ENCODE results near the gene LY6G5B. TPM values are rescaled to one million over a fixed set of nuclear protein-coding genes. Genes with fewer than 3 reads are reported as not detected.

The LY6G5B gene
- total RNA-seq, 2 experiments from 2014 or later, result 27.0 to 28.0 TPM

DNA sequence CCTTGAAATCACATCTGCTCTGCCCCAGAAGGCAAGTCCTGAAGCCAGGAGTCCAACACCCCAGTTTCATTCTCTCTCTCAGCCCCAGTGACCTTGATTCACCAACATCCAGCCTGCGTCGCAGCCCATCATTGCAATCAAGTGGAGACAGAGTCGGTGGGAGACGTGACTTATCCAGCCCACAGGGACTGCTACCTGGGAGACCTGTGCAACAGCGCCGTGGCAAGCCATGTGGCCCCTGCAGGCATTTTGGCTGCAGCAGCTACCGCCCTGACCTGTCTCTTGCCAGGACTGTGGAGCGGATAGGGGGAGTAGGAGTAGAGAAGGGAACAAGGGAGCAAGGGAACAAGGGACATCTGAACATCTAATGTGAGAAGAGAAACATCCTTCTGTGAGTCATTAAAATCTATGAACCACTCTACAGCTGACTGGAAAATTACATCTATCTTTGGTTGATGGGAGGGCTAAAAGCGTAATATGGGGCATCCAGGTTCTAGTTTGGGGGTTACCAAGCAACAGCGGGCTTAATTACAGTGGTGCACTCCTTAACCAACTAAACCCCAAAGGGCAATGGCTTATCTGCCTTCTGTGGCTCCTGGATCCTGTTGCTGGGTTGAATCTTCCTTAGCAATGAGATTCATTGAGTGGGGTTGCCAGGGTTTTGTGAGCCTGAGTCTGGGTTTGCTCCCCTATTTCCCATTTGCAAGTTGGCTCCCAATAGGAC lies 47.9 kb downstream of the LY6G5B start:
- Histone ChIP-seq H3K27me3 (ENCODE audit: control insufficient read depth in 1 of 2, insufficient read depth in 2 of 2, low read length in 2 of 2) (no peaks in the 10 kb centered on the region), H3K4me1 (ENCODE audit: insufficient read depth, low read length) (peaks cover 3% of the 10 kb centered on the region), H3K36me3 (ENCODE audit: insufficient read depth, low read length) (no peaks in the 10 kb centered on the region), H3K27ac (ENCODE audit: low read depth in 1 of 2, low read length in 2 of 2) (no peak overlapping the region), H3K4me3 (ENCODE audit: low read length) (no peak overlapping the region), H3K9me3 (ENCODE audit: control insufficient read depth in 1 of 2, insufficient read depth in 1 of 2, low read length in 2 of 2) (no peaks in the 10 kb centered on the region)
- TF ChIP-seq, protein P1, sequence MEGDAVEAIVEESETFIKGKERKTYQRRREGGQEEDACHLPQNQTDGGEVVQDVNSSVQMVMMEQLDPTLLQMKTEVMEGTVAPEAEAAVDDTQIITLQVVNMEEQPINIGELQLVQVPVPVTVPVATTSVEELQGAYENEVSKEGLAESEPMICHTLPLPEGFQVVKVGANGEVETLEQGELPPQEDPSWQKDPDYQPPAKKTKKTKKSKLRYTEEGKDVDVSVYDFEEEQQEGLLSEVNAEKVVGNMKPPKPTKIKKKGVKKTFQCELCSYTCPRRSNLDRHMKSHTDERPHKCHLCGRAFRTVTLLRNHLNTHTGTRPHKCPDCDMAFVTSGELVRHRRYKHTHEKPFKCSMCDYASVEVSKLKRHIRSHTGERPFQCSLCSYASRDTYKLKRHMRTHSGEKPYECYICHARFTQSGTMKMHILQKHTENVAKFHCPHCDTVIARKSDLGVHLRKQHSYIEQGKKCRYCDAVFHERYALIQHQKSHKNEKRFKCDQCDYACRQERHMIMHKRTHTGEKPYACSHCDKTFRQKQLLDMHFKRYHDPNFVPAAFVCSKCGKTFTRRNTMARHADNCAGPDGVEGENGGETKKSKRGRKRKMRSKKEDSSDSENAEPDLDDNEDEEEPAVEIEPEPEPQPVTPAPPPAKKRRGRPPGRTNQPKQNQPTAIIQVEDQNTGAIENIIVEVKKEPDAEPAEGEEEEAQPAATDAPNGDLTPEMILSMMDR (IDR thresholded peaks at IDR 0.05), result no peak
- Mint-ChIP-seq H3K36me3 (ENCODE audit: low read depth) (no peaks in the 10 kb centered on the region), H3K9me3 (no peaks in the 10 kb centered on the region), H3K27me3 (no peaks in the 10 kb centered on the region), H3K4me1 (ENCODE audit: low read depth) (peaks cover 9% of the 10 kb centered on the region), H3K4me3 (no peak overlapping the region), H3K27ac (no peak overlapping the region)
- ChIA-PET CTCF (no interaction called here), POLR2A (no interaction called here)
- intact Hi-C loops (cut with DNase I, micrococcal nuclease), result no loop called here
- DNase-seq (no peak), ATAC-seq (ENCODE audit: poor library complexity) (no peak)

DNA sequence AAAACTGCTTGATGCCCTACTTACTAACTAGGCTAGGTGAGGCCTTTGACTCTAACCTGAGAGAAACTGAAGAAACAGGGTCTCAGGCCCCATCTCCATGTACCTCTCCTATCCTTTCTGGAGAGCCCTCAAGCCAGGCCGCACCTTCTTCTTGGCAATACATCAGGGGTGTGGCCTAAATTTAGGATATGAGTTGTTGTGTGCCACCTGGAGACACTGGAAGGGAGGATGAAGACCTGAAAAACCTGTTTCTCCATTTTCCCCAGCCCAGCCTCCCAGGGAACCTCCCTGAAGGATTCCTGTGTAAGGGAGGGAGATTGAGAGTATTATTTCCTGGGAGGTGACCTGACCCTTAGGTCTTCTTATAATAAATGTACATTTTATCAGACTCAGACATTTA lies 48.5 kb downstream of the LY6G5B start:
- no peaks in the 10 kb centered on the region for H3K9me3 ChIP-seq (ENCODE audit: control insufficient read depth in 1 of 2, insufficient read depth in 1 of 2, low read length in 2 of 2)
- Mint-ChIP-seq H3K36me3 (ENCODE audit: low read depth) (no peaks in the 10 kb centered on the region), H3K4me1 (ENCODE audit: low read depth) (peaks cover 6% of the 10 kb centered on the region), H3K9me3 (no peaks in the 10 kb centered on the region), H3K27ac (no peak overlapping the region), H3K4me3 (no peak overlapping the region), H3K27me3 (no peaks in the 10 kb centered on the region)
- H3K36me3 ChIP-seq (ENCODE audit: insufficient read depth, low read length), result no peaks in the 10 kb centered on the region
- H3K27ac ChIP-seq (ENCODE audit: low read depth in 1 of 2, low read length in 2 of 2), result no peak overlapping the region
- CTCF ChIA-PET, result no interaction called here
- ATAC-seq (ENCODE audit: poor library complexity) (no peak), DNase-seq (no peak)
- intact Hi-C loops (cut with DNase I, micrococcal nuclease), result no loop called here
- peaks cover 5% of the 10 kb centered on the region for H3K4me1 ChIP-seq (ENCODE audit: insufficient read depth, low read length)
- TF ChIP-seq, protein P1 (IDR thresholded peaks at IDR 0.05), result no peak
- no peaks in the 10 kb centered on the region for H3K27me3 ChIP-seq (ENCODE audit: control insufficient read depth in 1 of 2, insufficient read depth in 2 of 2, low read length in 2 of 2)
- POLR2A ChIA-PET, result no interaction called here
- no peak overlapping the region for H3K4me3 ChIP-seq (ENCODE audit: low read length)

DNA sequence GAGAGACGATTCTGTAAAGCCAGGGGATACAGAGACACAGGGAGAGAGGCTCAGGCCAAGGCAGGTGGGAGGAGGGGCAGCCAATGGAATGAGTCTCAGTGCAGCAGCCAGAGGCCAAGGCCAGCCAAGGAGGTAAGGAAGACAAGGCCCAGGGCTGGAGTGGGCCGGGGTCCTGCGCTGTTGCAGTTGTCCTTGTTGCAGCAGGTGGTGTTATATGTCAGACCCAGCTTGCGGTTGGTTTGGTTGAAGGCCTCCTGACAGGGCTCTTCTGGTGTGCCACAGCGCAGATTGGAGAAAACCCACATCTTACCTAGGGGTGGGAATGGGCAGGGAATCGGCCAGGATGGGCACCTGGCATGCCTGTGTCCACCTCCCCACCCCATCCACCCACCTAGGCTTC lies 49.2 kb downstream of the LY6G5B start:
- intact Hi-C loops (cut with DNase I, micrococcal nuclease), result no loop called here
- H3K27me3 Mint-ChIP-seq, result no peaks in the 10 kb centered on the region
- H3K27ac Mint-ChIP-seq, result no peak overlapping the region
- no peaks in the 10 kb centered on the region for H3K9me3 Mint-ChIP-seq
- H3K4me1 ChIP-seq (ENCODE audit: insufficient read depth, low read length), result peaks cover 6% of the 10 kb centered on the region
- no peak overlapping the region for H3K4me3 Mint-ChIP-seq
- H3K36me3 ChIP-seq (ENCODE audit: insufficient read depth, low read length), result no peaks in the 10 kb centered on the region
- peaks cover 3% of the 10 kb centered on the region for H3K4me1 Mint-ChIP-seq (ENCODE audit: low read depth)
- H3K27ac ChIP-seq (ENCODE audit: low read depth in 1 of 2, low read length in 2 of 2), result no peak overlapping the region
- no peaks in the 10 kb centered on the region for H3K9me3 ChIP-seq (ENCODE audit: control insufficient read depth in 1 of 2, insufficient read depth in 1 of 2, low read length in 2 of 2)
- TF ChIP-seq, protein P1 (IDR thresholded peaks at IDR 0.05), result no peak
- no peak overlapping the region for H3K4me3 ChIP-seq (ENCODE audit: low read length)
- CTCF ChIA-PET, result no interaction called here
- POLR2A ChIA-PET, result no interaction called here
- no peaks in the 10 kb centered on the region for H3K27me3 ChIP-seq (ENCODE audit: control insufficient read depth in 1 of 2, insufficient read depth in 2 of 2, low read length in 2 of 2)
- no peaks in the 10 kb centered on the region for H3K36me3 Mint-ChIP-seq (ENCODE audit: low read depth)
- ATAC-seq (ENCODE audit: poor library complexity) (no peak), DNase-seq (no peak)
